GM12891 (cell line): ENCODE results near the gene PKDREJ.

Experiments
- POLR2A ChIP-seq: IDR thresholded peaks from 2 replicates; pipeline ENCODE4 v1.6.1; 2011; ENCODE audit warnings: low read depth, low read length, control low read depth
- POLR2AphosphoS5 ChIP-seq: IDR thresholded peaks from 2 replicates; pipeline ENCODE4 v1.6.1; 2011; ENCODE audit warnings: low read depth, low read length, control low read depth
- POU2F2 ChIP-seq: IDR thresholded peaks from 2 replicates; pipeline ENCODE4 v1.6.1; 2011; ENCODE audit warnings: low read depth, mild to moderate bottlenecking, control low read depth, low read length, moderate library complexity
- SPI1 ChIP-seq: IDR thresholded peaks from 2 replicates; pipeline ENCODE4 v1.6.1; 2011; ENCODE audit warnings: low read depth, low read length, control low read depth
- TAF1 ChIP-seq: IDR thresholded peaks from 2 replicates; pipeline ENCODE4 v1.6.1; 2011; ENCODE audit warnings: low read depth, low read length, control low read depth

GRCh38 chr22:46234969-46235368 is 28.2 kb downstream of the PKDREJ start:
- TF ChIP-seq POU2F2: no peak
- no peak for TF ChIP-seq SPI1
- no peak for TF ChIP-seq POLR2A
- TF ChIP-seq POLR2AphosphoS5: no peak
- no peak for TF ChIP-seq TAF1
